Testis (tissue), 3 donors: ENCODE data around the gene RNH1. TPM values are rescaled to one million over a fixed set of nuclear protein-coding genes. Genes with fewer than 3 reads are reported as not detected.

ENCODE experiments used
- DNase-seq: peaks from one replicate; pipeline ENCODE4 v3.0.0-alpha.2; 2019
- H3K27ac ChIP-seq, 2 donors: fragments of 200-600 bp; sonication (generic); one replicate each; pipeline ENCODE4 v1.5.1; 2019
- H3K27me3 ChIP-seq: fragments of 200-600 bp; sonication (generic); one replicate; pipeline ENCODE4 v1.5.1; 2019
- H3K36me3 ChIP-seq: fragments of 200-600 bp; sonication (generic); one replicate; pipeline ENCODE4 v1.5.1; 2017; ENCODE audit warnings: low read depth; ENCODE audit errors: missing control alignments
- H3K4me1 ChIP-seq: fragments of 200-600 bp; sonication (generic); one replicate; pipeline ENCODE4 v1.5.1; 2019
- H3K4me3 ChIP-seq, 2 donors: fragments of 200-600 bp; sonication (generic); one replicate each; pipeline ENCODE4 v1.5.1; 2017 to 2019
- H3K9me3 ChIP-seq: fragments of 200-600 bp; sonication (generic); one replicate; pipeline ENCODE4 v1.5.1; 2017
- POLR2A ChIP-seq: fragments of 450-650 bp; IDR thresholded peaks from one replicate; pipeline ENCODE4 v1.6.1; 2017; ENCODE audit warnings: antibody characterized with exemption, mild to moderate bottlenecking, moderate library complexity
- WGBS, 2 donors: methylation state at CpG; one replicate each; pipeline ENCODE4 v1.1.5; 2018; 5-methylcytosine and 5-hydroxymethylcytosine counted together
- intact Hi-C: fragments of 100-400 bp; cut with DNase I; formaldehyde crosslinking; loops from one replicate; pipeline ENCODE4 v1.15.1; 2023; ENCODE audit warnings: low total_unique reads
- polyA plus RNA-seq: library from polyadenylated mRNA; stranded (reverse); fragments of 350-450 nt; fragmentation: Illumina TruSeq; extraction: RNeasy Lipid Tissue Mini Kit (QIAGEN cat#74804); gene quantifications from one replicate; pipeline ENCODE4 v1.2.3, GENCODE V29; 2014; ENCODE audit warnings: low read depth, low replicate concordance; ENCODE audit not compliant: insufficient read depth
- total RNA-seq, 2 donors: library from RNA; depleted of rRNA; stranded (reverse); fragments of >200 nt; gene quantifications; one replicate each; pipeline ENCODE4 v1.2.3, GENCODE V29; 2016
- TF ChIP-seq, protein P1 (sequence below), 3 experiments: fragments of 450-650 bp in 2 of 3; fragments of 200-600 bp in 1 of 3; sonication (generic) in 1 of 3; IDR thresholded peaks; one replicate each; pipeline ENCODE4 v1.5.1; 2016 to 2019; ENCODE audit warnings: antibody characterized with exemption in 3 of 3, mild to moderate bottlenecking in 2 of 3, moderate library complexity in 1 of 3

The RNH1 gene
- total and polyA plus RNA-seq, 3 donors from 2014 or later: 210 to 264 (median 211) TPM

GRCh38 chr11:507727-508515, 879 bp upstream of the RNH1 start:
- peak overlapping the region in 1 of 2 donors; percentile 100 for H3K27ac ChIP-seq
- 32 to 40% methylated on average over 27 to 43 of the region's 45 CpGs for WGBS, 2 donors
- no peak for DNase-seq
- H3K4me1 ChIP-seq: peaks cover 25% of the 10 kb centered on the region
- intact Hi-C loops: no loop called here
- H3K36me3 ChIP-seq: no peaks in the 10 kb centered on the region
- H3K4me3 ChIP-seq: peak overlapping the region; percentile 81 to 96
- H3K27me3 ChIP-seq: no peaks in the 10 kb centered on the region
- no peak for TF ChIP-seq POLR2A
- TF ChIP-seq, protein P1, sequence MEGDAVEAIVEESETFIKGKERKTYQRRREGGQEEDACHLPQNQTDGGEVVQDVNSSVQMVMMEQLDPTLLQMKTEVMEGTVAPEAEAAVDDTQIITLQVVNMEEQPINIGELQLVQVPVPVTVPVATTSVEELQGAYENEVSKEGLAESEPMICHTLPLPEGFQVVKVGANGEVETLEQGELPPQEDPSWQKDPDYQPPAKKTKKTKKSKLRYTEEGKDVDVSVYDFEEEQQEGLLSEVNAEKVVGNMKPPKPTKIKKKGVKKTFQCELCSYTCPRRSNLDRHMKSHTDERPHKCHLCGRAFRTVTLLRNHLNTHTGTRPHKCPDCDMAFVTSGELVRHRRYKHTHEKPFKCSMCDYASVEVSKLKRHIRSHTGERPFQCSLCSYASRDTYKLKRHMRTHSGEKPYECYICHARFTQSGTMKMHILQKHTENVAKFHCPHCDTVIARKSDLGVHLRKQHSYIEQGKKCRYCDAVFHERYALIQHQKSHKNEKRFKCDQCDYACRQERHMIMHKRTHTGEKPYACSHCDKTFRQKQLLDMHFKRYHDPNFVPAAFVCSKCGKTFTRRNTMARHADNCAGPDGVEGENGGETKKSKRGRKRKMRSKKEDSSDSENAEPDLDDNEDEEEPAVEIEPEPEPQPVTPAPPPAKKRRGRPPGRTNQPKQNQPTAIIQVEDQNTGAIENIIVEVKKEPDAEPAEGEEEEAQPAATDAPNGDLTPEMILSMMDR (IDR thresholded peaks at IDR 0.05): no peak
- H3K9me3 ChIP-seq: no peaks in the 10 kb centered on the region

GRCh38 chr11:506238-506994, 626 bp downstream of the RNH1 start:
- peak; percentile 97 for DNase-seq
- intact Hi-C loops: no loop called here
- Histone ChIP-seq H3K27me3 (no peaks in the 10 kb centered on the region), H3K4me1 (peaks cover 25% of the 10 kb centered on the region), H3K36me3 (no peaks in the 10 kb centered on the region), H3K9me3 (no peaks in the 10 kb centered on the region), H3K27ac (peak overlapping the region; percentile 91 to 100), H3K4me3 (peak overlapping the region; percentile 81 to 96)
- no peak for TF ChIP-seq POLR2A
- TF ChIP-seq, protein P1 (IDR thresholded peaks at IDR 0.05): peak in 1 of 3 experiments; percentile 24
- WGBS, 2 donors: 1% methylated on average over 58 of the region's 71 CpGs; no CpG with 5 or more reads in 1 of the 2 donors

DNA sequence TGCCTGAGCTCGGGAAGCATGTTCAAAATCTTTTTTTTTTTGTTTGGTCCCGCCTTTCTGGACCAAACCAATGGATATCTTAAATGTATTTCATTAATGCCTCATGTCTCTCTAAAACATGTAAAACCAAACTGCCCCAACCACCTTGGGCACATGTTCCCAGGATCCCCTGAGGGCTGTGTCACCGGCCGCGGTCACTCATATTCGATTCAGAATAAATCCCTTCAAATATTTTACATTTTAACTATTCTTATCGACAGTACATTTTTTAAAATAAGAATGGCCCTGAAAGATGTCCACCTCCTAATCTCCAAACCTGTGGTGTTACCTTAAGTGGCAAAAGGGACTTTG, 2.1 kb downstream of the RNH1 start:
- Histone ChIP-seq H3K4me1 (peaks cover 25% of the 10 kb centered on the region), H3K27ac (peak overlapping the region; percentile 23 to 83), H3K9me3 (no peaks in the 10 kb centered on the region), H3K36me3 (no peaks in the 10 kb centered on the region), H3K4me3 (peak overlapping the region; percentile 46 to 64), H3K27me3 (no peaks in the 10 kb centered on the region)
- no peak for TF ChIP-seq POLR2A
- TF ChIP-seq, protein P1 (IDR thresholded peaks at IDR 0.05): no peak
- 37 to 49% methylated on average over 7 of the region's 7 CpGs for WGBS, 2 donors
- no peak for DNase-seq
- intact Hi-C loops: no loop called here

DNA sequence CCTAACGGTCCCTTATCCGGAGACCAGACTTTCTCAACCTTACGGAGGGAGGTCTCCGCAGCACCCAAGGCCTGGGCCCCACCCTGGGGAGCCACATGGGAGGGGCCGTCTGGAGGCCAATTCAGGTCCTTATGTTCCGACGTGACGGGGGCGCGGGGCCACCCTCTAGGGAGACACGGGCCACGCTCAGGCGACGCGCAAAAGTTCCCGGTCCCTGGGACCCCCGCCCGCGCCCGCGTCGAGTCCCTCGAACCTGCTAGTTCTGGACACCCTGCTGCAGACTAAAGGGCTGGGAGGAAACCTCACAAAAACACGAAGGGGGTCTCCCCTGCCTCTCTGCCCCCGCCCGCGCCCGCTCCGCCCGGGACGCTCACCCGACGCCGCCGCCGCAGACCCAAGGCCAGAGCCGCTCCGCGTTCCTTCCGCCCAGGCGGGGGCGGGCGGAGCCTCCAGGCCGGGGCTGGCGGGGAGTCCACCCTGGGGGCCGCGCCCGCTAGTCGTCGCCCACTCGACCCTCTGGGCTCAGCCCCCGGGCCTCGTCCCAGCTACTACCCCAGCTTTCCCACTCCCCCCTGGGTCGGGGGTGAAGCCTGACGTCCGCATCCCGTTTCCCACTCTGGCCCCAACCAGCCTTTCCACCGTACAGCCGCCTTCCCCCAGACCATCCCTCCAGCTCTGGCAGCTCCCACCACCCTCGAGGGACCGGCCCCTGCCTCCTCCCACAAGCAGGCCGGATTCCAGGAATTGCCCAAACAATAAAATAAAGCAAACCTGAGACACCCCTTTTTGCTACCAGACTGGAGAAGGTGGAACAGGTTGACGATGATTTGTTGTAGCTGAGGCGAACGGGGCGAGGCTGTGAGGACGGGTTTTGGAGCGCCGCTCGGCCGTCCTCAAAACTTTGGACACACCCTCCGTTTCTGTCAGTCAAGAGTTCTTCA, 2.7 kb downstream of the RNH1 start:
- intact Hi-C loops: no loop called here
- no peaks in the 10 kb centered on the region for H3K36me3 ChIP-seq

More for the DNA sequence above, 2.7 kb downstream of the RNH1 start:
- Histone ChIP-seq H3K9me3 (no peaks in the 10 kb centered on the region), H3K27ac (peak overlapping the region; percentile 23 to 83), H3K4me1 (peaks cover 25% of the 10 kb centered on the region), H3K27me3 (no peaks in the 10 kb centered on the region), H3K4me3 (peak overlapping the region; percentile 46 to 64)
- 3 to 8% methylated on average over 34 to 64 of the region's 72 CpGs for WGBS, 2 donors
- DNase-seq: peak; percentile 49
- no peak for TF ChIP-seq POLR2A
- TF ChIP-seq, protein P1 (IDR thresholded peaks at IDR 0.05): no peak
